T-helper 17 cell (primary cell): Measurements from ENCODE around the gene BCLAF1. TPM values are rescaled to one million over a fixed set of nuclear protein-coding genes. Genes with fewer than 3 reads are reported as not detected.

Source experiments
- ATAC-seq: fragments of 150-1000 bp; cut with Tn5 transposase; 2 replicates; pipeline ENCODE4 v1.10.0; 2021; ENCODE audit warnings: mild to moderate bottlenecking, moderate library complexity
- DNase-seq, 3 donors: peaks; one replicate each; pipeline versions ENCODE4 v3.0.0 to v3.0.0-alpha.2; 2020 to 2021
- H3K9me3 ChIP-seq: one replicate; pipeline ENCODE4 v1.7.0; 2013; ENCODE audit warnings: low read length, mild to moderate bottlenecking; ENCODE audit not compliant: control insufficient read depth, poor library complexity, severe bottlenecking
- H3K27ac Mint-ChIP-seq: one replicate; pipeline ENCODE4 v1.8.0; 2022; ENCODE audit warnings: mild to moderate bottlenecking, moderate library complexity, mixed read lengths
- H3K27me3 Mint-ChIP-seq: one replicate; pipeline ENCODE4 v1.8.0; 2022; ENCODE audit warnings: mixed read lengths
- H3K36me3 Mint-ChIP-seq: one replicate; pipeline ENCODE4 v1.8.0; 2022; ENCODE audit warnings: low read depth, mixed read lengths
- H3K4me1 Mint-ChIP-seq: one replicate; pipeline ENCODE4 v1.8.0; 2022; ENCODE audit warnings: mild to moderate bottlenecking, mixed read lengths
- H3K4me3 Mint-ChIP-seq: one replicate; pipeline ENCODE4 v1.8.0; 2022; ENCODE audit warnings: mild to moderate bottlenecking, moderate library complexity, mixed read lengths
- total RNA-seq, 4 donors: library from RNA in 2 of 4; stranded (reverse) in 2 of 4; gene quantifications; one replicate each; pipeline ENCODE4 v1.2.3 and lab custom pipeline; 2022 to 2026

The BCLAF1 gene
- 100 to 1,000 TPM; 492 to 543 TPM for total RNA-seq
- total RNA-seq (lab: John Stamatoyannopoulos, UW) = 339 to 871 reads per million in 2 donors

GRCh38 chr6:136289579-136290409, at the start of gene BCLAF1:
BCLAF1 (minus strand) TSS chr6:136289846; CDS start chr6:136279866, 9,980 bp downstream.
- peak; percentile 97 to 99 (median 99) for DNase-seq
- H3K9me3 ChIP-seq = no peaks in the 10 kb centered on the region
- H3K4me3 Mint-ChIP-seq = peak within 1 kb of the TSS; percentile 98
- peaks cover 4% of the 10 kb centered on the region for H3K27me3 Mint-ChIP-seq
- peak within 1 kb of the TSS; percentile 100 for H3K27ac Mint-ChIP-seq
- H3K36me3 Mint-ChIP-seq = peaks cover 4% of the 10 kb centered on the region
- ATAC-seq = peak; percentile 76
- peaks cover 54% of the 10 kb centered on the region for H3K4me1 Mint-ChIP-seq

GRCh38 chr6:136338486-136338885, 48.8 kb upstream of the BCLAF1 start:
- Mint-ChIP-seq H3K36me3 (no peaks in the 10 kb centered on the region), H3K4me3 (no peak overlapping the region), H3K4me1 (no peaks in the 10 kb centered on the region)

GRCh38 chr6:136337606-136338005, 48.0 kb upstream of the BCLAF1 start:
- H3K27me3 Mint-ChIP-seq = no peaks in the 10 kb centered on the region
- H3K27ac Mint-ChIP-seq = no peak overlapping the region
- ATAC-seq = no peak
- no peak for DNase-seq
- H3K9me3 ChIP-seq = no peaks in the 10 kb centered on the region
- no peaks in the 10 kb centered on the region for H3K4me1 Mint-ChIP-seq
- H3K36me3 Mint-ChIP-seq = no peaks in the 10 kb centered on the region
- H3K4me3 Mint-ChIP-seq = no peak overlapping the region

More at GRCh38 chr6:136338486-136338885, 48.8 kb upstream of the BCLAF1 start:
- DNase-seq = no peak
- no peak for ATAC-seq
- no peaks in the 10 kb centered on the region for H3K9me3 ChIP-seq
- no peak overlapping the region for H3K27ac Mint-ChIP-seq
- H3K27me3 Mint-ChIP-seq = no peaks in the 10 kb centered on the region

GRCh38 chr6:136337121-136337520, 47.5 kb upstream of the BCLAF1 start:
- no peak overlapping the region for H3K4me3 Mint-ChIP-seq
- no peak for ATAC-seq
- no peaks in the 10 kb centered on the region for H3K4me1 Mint-ChIP-seq
- no peaks in the 10 kb centered on the region for H3K36me3 Mint-ChIP-seq
- no peaks in the 10 kb centered on the region for H3K27me3 Mint-ChIP-seq
- no peak overlapping the region for H3K27ac Mint-ChIP-seq
- no peaks in the 10 kb centered on the region for H3K9me3 ChIP-seq
- DNase-seq = no peak

- DNase-seq = no peak
- no peaks in the 10 kb centered on the region for H3K36me3 Mint-ChIP-seq
- H3K9me3 ChIP-seq = no peaks in the 10 kb centered on the region
- no peak for ATAC-seq
- H3K27me3 Mint-ChIP-seq = no peaks in the 10 kb centered on the region
- no peaks in the 10 kb centered on the region for H3K4me1 Mint-ChIP-seq
- no peak overlapping the region for H3K4me3 Mint-ChIP-seq
- H3K27ac Mint-ChIP-seq = no peak overlapping the region
Measured at GRCh38 chr6:136335736-136336363, 46.2 kb upstream of the BCLAF1 start.

GRCh38 chr6:136334853-136335252, 45.2 kb upstream of the BCLAF1 start:
- Mint-ChIP-seq H3K36me3 (no peaks in the 10 kb centered on the region), H3K27ac (no peak overlapping the region), H3K4me1 (no peaks in the 10 kb centered on the region), H3K27me3 (no peaks in the 10 kb centered on the region), H3K4me3 (no peak overlapping the region)
- DNase-seq = no peak
- ATAC-seq = no peak
- no peaks in the 10 kb centered on the region for H3K9me3 ChIP-seq

GRCh38 chr6:136334465-136334846, 44.8 kb upstream of the BCLAF1 start:
- Mint-ChIP-seq H3K36me3 (no peaks in the 10 kb centered on the region), H3K27me3 (no peaks in the 10 kb centered on the region), H3K4me3 (no peak overlapping the region), H3K4me1 (no peaks in the 10 kb centered on the region), H3K27ac (no peak overlapping the region)
- no peak for DNase-seq
- no peak for ATAC-seq
- H3K9me3 ChIP-seq = no peaks in the 10 kb centered on the region

- Mint-ChIP-seq H3K36me3 (no peaks in the 10 kb centered on the region), H3K27me3 (no peaks in the 10 kb centered on the region), H3K4me1 (no peaks in the 10 kb centered on the region), H3K27ac (no peak overlapping the region), H3K4me3 (no peak overlapping the region)
- ATAC-seq = no peak
- DNase-seq = no peak
- no peaks in the 10 kb centered on the region for H3K9me3 ChIP-seq
Measured at GRCh38 chr6:136333824-136334464, 44.3 kb upstream of the BCLAF1 start.

GRCh38 chr6:136331461-136331860, 41.8 kb upstream of the BCLAF1 start:
- Mint-ChIP-seq H3K27ac (no peak overlapping the region), H3K4me1 (no peaks in the 10 kb centered on the region), H3K36me3 (no peaks in the 10 kb centered on the region), H3K27me3 (no peaks in the 10 kb centered on the region), H3K4me3 (no peak overlapping the region)
- DNase-seq (no peak), ATAC-seq (no peak)
- no peaks in the 10 kb centered on the region for H3K9me3 ChIP-seq

GRCh38 chr6:136330634-136331033, 41.0 kb upstream of the BCLAF1 start:
- no peak overlapping the region for H3K4me3 Mint-ChIP-seq
- DNase-seq (no peak), ATAC-seq (no peak)
- no peaks in the 10 kb centered on the region for H3K9me3 ChIP-seq
- H3K27ac Mint-ChIP-seq = no peak overlapping the region
- no peaks in the 10 kb centered on the region for H3K36me3 Mint-ChIP-seq
- no peaks in the 10 kb centered on the region for H3K4me1 Mint-ChIP-seq
- H3K27me3 Mint-ChIP-seq = no peaks in the 10 kb centered on the region

- no peak overlapping the region for H3K27ac Mint-ChIP-seq
- peaks cover 5% of the 10 kb centered on the region for H3K27me3 Mint-ChIP-seq
- H3K4me3 Mint-ChIP-seq = no peak overlapping the region
- no peaks in the 10 kb centered on the region for H3K4me1 Mint-ChIP-seq
- H3K9me3 ChIP-seq = no peaks in the 10 kb centered on the region
- no peaks in the 10 kb centered on the region for H3K36me3 Mint-ChIP-seq
- no peak for DNase-seq
- ATAC-seq = no peak
Measured at GRCh38 chr6:136326038-136326553, 36.5 kb upstream of the BCLAF1 start.

- H3K4me1 Mint-ChIP-seq = no peaks in the 10 kb centered on the region
- H3K27ac Mint-ChIP-seq = no peak overlapping the region
- H3K27me3 Mint-ChIP-seq = peaks cover 9% of the 10 kb centered on the region
- no peak overlapping the region for H3K4me3 Mint-ChIP-seq
- H3K9me3 ChIP-seq = no peaks in the 10 kb centered on the region
- DNase-seq (no peak), ATAC-seq (no peak)
- no peaks in the 10 kb centered on the region for H3K36me3 Mint-ChIP-seq
Measured at GRCh38 chr6:136324686-136325380, 35.2 kb upstream of the BCLAF1 start.
